Measurements from ENCODE around the gene BHLHA9. TPM values are rescaled to one million over a fixed set of nuclear protein-coding genes. Genes with fewer than 3 reads are reported as not detected.

Gene BHLHA9
- total RNA-seq, 1 experiment from 2014 or later: 0.21 TPM

GRCh38 chr17:1224330-1224729 is 45.9 kb upstream of the BHLHA9 start:
- intact Hi-C loops (cut with micrococcal nuclease; ENCODE audit: unreplicated experiment) (no loop called here), in situ Hi-C loops (cut with HindIII; ENCODE audit: low pct_unique_long_range_greater_than_20kb, low sequenced_read_pairs) (no loop called here)
- POLR2A ChIA-PET: no interaction called here
- Histone ChIP-seq H3K27me3 (ENCODE audit: control insufficient read depth, insufficient read depth, low read length) (no peaks in the 10 kb centered on the region), H3K4me3 (ENCODE audit: low read depth in 2 of 2, low read length in 2 of 2) (no peak overlapping the region), H3K27ac (ENCODE audit: low read length) (no peak overlapping the region), H3K4me1 (ENCODE audit: control insufficient read depth, insufficient read depth, low read length) (peaks cover 3% of the 10 kb centered on the region; the same call in 1 of the 2 replicates), H3K9me3 (ENCODE audit: control insufficient read depth, insufficient read depth, low read depth, low read length) (no peaks in the 10 kb centered on the region), H3K36me3 (ENCODE audit: control insufficient read depth, insufficient read depth, low read length) (no peaks in the 10 kb centered on the region)
- ATAC-seq: no peak
- CTCF ChIA-PET: no interaction called here
- no peak for DNase-seq (ENCODE audit: low read depth, low spot score)
- TF ChIP-seq POLR2AphosphoS5 (IDR thresholded peaks at IDR 0.05; ENCODE audit: low read depth, low read length) (no peak), SIN3A (IDR thresholded peaks at IDR 0.05; ENCODE audit: borderline replicate concordance, insufficient read depth, low read depth, low read length) (no peak), TCF7L2 (IDR thresholded peaks at IDR 0.05; ENCODE audit: low read depth, low read length) (no peak)
- TF ChIP-seq, protein P1, sequence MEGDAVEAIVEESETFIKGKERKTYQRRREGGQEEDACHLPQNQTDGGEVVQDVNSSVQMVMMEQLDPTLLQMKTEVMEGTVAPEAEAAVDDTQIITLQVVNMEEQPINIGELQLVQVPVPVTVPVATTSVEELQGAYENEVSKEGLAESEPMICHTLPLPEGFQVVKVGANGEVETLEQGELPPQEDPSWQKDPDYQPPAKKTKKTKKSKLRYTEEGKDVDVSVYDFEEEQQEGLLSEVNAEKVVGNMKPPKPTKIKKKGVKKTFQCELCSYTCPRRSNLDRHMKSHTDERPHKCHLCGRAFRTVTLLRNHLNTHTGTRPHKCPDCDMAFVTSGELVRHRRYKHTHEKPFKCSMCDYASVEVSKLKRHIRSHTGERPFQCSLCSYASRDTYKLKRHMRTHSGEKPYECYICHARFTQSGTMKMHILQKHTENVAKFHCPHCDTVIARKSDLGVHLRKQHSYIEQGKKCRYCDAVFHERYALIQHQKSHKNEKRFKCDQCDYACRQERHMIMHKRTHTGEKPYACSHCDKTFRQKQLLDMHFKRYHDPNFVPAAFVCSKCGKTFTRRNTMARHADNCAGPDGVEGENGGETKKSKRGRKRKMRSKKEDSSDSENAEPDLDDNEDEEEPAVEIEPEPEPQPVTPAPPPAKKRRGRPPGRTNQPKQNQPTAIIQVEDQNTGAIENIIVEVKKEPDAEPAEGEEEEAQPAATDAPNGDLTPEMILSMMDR (IDR thresholded peaks at IDR 0.05): no peak
- TF ChIP-seq, protein P2, sequence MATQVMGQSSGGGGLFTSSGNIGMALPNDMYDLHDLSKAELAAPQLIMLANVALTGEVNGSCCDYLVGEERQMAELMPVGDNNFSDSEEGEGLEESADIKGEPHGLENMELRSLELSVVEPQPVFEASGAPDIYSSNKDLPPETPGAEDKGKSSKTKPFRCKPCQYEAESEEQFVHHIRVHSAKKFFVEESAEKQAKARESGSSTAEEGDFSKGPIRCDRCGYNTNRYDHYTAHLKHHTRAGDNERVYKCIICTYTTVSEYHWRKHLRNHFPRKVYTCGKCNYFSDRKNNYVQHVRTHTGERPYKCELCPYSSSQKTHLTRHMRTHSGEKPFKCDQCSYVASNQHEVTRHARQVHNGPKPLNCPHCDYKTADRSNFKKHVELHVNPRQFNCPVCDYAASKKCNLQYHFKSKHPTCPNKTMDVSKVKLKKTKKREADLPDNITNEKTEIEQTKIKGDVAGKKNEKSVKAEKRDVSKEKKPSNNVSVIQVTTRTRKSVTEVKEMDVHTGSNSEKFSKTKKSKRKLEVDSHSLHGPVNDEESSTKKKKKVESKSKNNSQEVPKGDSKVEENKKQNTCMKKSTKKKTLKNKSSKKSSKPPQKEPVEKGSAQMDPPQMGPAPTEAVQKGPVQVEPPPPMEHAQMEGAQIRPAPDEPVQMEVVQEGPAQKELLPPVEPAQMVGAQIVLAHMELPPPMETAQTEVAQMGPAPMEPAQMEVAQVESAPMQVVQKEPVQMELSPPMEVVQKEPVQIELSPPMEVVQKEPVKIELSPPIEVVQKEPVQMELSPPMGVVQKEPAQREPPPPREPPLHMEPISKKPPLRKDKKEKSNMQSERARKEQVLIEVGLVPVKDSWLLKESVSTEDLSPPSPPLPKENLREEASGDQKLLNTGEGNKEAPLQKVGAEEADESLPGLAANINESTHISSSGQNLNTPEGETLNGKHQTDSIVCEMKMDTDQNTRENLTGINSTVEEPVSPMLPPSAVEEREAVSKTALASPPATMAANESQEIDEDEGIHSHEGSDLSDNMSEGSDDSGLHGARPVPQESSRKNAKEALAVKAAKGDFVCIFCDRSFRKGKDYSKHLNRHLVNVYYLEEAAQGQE (IDR thresholded peaks at IDR 0.05; ENCODE audit: insufficient read depth in 1 of 2, low read depth in 2 of 2, low read length in 1 of 2): no peak
- BruUV-seq (replicated peaks): no TSS peak

DNA sequence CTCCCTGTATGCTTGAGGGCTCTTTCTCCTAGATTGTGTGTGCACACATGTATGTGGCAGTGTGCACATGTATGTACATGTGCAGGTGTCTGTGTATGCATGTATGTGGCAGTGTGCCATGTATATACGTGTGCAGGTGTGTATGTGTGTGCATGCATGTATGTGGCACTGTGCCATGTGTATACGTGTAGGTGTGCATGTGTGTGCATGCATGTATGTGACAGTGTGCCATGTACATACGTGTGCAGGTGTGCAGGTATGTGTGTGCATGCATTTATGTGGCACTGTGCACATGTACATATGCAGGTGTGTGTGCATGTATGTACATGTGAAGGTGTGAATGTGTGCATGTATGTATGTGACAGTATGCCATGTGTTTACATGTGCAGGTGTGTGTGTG is 43.9 kb upstream of the BHLHA9 start:
- intact Hi-C loops (cut with micrococcal nuclease; ENCODE audit: unreplicated experiment) (no loop called here), in situ Hi-C loops (cut with HindIII; ENCODE audit: low pct_unique_long_range_greater_than_20kb, low sequenced_read_pairs) (no loop called here)
- no peak for DNase-seq (ENCODE audit: low read depth, low spot score)
- CTCF ChIA-PET: no interaction called here
- POLR2A ChIA-PET: no interaction called here
- Histone ChIP-seq H3K27me3 (ENCODE audit: control insufficient read depth, insufficient read depth, low read length) (no peaks in the 10 kb centered on the region), H3K9me3 (ENCODE audit: control insufficient read depth, insufficient read depth, low read depth, low read length) (no peaks in the 10 kb centered on the region), H3K4me1 (ENCODE audit: control insufficient read depth, insufficient read depth, low read length) (peaks cover 3% of the 10 kb centered on the region; the same call in 1 of the 2 replicates), H3K36me3 (ENCODE audit: control insufficient read depth, insufficient read depth, low read length) (no peaks in the 10 kb centered on the region), H3K27ac (ENCODE audit: low read length) (no peak overlapping the region), H3K4me3 (ENCODE audit: low read depth in 2 of 2, low read length in 2 of 2) (no peak overlapping the region)
- no TSS peak for BruUV-seq (replicated peaks)
- TF ChIP-seq TCF7L2 (IDR thresholded peaks at IDR 0.05; ENCODE audit: low read depth, low read length) (no peak), SIN3A (IDR thresholded peaks at IDR 0.05; ENCODE audit: borderline replicate concordance, insufficient read depth, low read depth, low read length) (no peak), POLR2AphosphoS5 (IDR thresholded peaks at IDR 0.05; ENCODE audit: low read depth, low read length) (no peak)
- TF ChIP-seq, protein P1 (IDR thresholded peaks at IDR 0.05): no peak
- TF ChIP-seq, protein P2 (IDR thresholded peaks at IDR 0.05; ENCODE audit: insufficient read depth in 1 of 2, low read depth in 2 of 2, low read length in 1 of 2): no peak
- ATAC-seq: no peak

Data from Panc1 (cell line).